Thymus (tissue), 11 donors: Measurements from ENCODE around the gene CDK16. TPM values are rescaled to one million over a fixed set of nuclear protein-coding genes. Genes with fewer than 3 reads are reported as not detected.

Source experiments
- DNase-seq, 9 donors: peaks; one replicate each; pipeline ENCODE4 v3.0.0-alpha.2; 2013; ENCODE audit warnings: low spot score in 9 of 9, low read depth in 6 of 9, missing footprints in 1 of 9
- H3K27ac ChIP-seq, 2 donors: one replicate each; pipeline ENCODE4 v1.5.1; 2013; ENCODE audit warnings: control low read depth in 1 of 2, low read depth in 1 of 2, low read length in 1 of 2, mild to moderate bottlenecking in 1 of 2, moderate library complexity in 1 of 2
- H3K27me3 ChIP-seq, 2 donors: one replicate each; pipeline ENCODE4 v1.5.1; 2013; ENCODE audit warnings: low read length in 1 of 2; ENCODE audit not compliant: control insufficient read depth in 2 of 2, insufficient read depth in 1 of 2
- H3K36me3 ChIP-seq, 2 donors: one replicate each; pipeline ENCODE4 v1.5.1; 2013; ENCODE audit warnings: low read length in 1 of 2, mild to moderate bottlenecking in 1 of 2, moderate library complexity in 1 of 2; ENCODE audit not compliant: control insufficient read depth in 2 of 2, insufficient read depth in 2 of 2
- H3K4me1 ChIP-seq, 2 donors: one replicate each; pipeline ENCODE4 v1.5.1; 2013; ENCODE audit warnings: low read length in 2 of 2; ENCODE audit not compliant: control insufficient read depth in 2 of 2, insufficient read depth in 2 of 2
- H3K4me3 ChIP-seq, 2 donors: one replicate each; pipeline ENCODE4 v1.5.1; 2013; ENCODE audit warnings: low read length in 2 of 2, control low read depth in 1 of 2, mild to moderate bottlenecking in 1 of 2
- H3K9me3 ChIP-seq, 2 donors: one replicate each; pipeline ENCODE4 v1.5.1; 2013; ENCODE audit warnings: low read length in 1 of 2, mild to moderate bottlenecking in 1 of 2; ENCODE audit not compliant: control insufficient read depth in 2 of 2, insufficient read depth in 1 of 2
- WGBS: extraction: QIAGEN DNeasy Blood & Tissue Kit; methylation state at CpG from one replicate; pipeline ENCODE4 v1.1.7; 2013; 5-methylcytosine and 5-hydroxymethylcytosine counted together
- polyA plus RNA-seq: library from polyadenylated mRNA; stranded (reverse); fragments of 200-250 nt; gene quantifications from one replicate; pipeline ENCODE4 v1.2.3, GENCODE V29; 2013
- total RNA-seq: library from RNA; stranded (reverse); fragments of 120-200 nt; gene quantifications from one replicate; pipeline ENCODE4 v1.2.4, GENCODE V29; 2013
- donor health status: healthy.

Gene CDK16
- total and polyA plus RNA-seq, 2 donors = 28.8 to 41.9 TPM

DNA sequence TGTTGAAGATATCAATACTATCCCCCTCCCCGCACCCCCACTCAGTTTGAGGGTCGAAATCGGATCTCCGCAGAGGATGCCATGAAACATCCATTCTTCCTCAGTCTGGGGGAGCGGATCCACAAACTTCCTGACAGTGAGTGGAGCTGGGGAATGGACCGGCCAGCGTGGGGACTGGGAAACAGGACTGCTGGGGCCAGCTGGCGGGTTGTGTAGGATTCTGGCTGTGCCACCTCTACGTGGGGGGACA is 8.8 kb downstream of the CDK16 start:
- Histone ChIP-seq H3K36me3 (peaks cover 59 to 63% of the 10 kb centered on the region in 2 donors), H3K4me1 (peaks cover 0 to 2% of the 10 kb centered on the region in 2 donors), H3K4me3 (no peak overlapping the region), H3K27ac (no peak overlapping the region), H3K9me3 (no peaks in the 10 kb centered on the region), H3K27me3 (no peaks in the 10 kb centered on the region)
- 97% methylated on average over 9 of the region's 9 CpGs for WGBS
- no peak for DNase-seq

DNA sequence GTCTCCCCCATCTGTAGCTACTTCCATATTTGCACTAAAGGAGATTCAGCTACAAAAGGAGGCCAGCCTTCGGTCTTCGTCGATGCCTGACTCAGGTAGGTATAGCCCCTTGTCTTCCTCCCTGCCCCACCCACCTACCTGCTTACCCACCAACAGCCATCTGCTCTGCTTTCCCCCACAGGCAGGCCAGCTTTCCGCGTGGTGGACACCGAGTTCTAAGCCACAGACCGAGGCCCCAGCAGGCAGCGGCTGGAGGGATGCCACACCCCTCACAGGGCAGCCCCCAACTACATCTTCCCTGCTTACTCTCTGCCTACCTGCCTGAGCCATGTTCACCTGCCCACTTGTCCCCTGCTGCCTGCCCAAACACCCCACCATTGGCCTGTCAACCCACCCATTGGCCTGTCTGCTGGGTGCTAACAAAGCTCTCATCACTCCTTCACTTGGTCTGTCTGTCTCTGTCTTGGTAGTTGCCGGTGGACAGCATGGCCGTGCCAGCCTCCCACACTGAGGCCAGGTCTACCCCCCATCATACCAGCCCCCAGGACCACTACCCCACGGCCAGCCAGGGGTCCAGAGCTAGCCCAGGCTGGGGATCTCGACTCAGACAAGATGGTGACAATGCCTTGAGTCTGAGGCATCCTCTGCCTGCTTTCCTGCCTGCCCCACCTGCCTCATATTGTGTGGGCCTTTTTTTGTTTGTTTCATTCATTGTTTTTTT is 10.2 kb downstream of the CDK16 start:
- Histone ChIP-seq H3K9me3 (peaks cover 0 to 3% of the 10 kb centered on the region in 2 donors), H3K27me3 (peaks cover 0 to 5% of the 10 kb centered on the region in 2 donors), H3K4me3 (no peak overlapping the region), H3K36me3 (peaks cover 49 to 54% of the 10 kb centered on the region in 2 donors), H3K4me1 (peaks cover 0 to 7% of the 10 kb centered on the region in 2 donors), H3K27ac (no peak overlapping the region)
- 98% methylated on average over 12 of the region's 12 CpGs for WGBS
- DNase-seq = no peak

DNA sequence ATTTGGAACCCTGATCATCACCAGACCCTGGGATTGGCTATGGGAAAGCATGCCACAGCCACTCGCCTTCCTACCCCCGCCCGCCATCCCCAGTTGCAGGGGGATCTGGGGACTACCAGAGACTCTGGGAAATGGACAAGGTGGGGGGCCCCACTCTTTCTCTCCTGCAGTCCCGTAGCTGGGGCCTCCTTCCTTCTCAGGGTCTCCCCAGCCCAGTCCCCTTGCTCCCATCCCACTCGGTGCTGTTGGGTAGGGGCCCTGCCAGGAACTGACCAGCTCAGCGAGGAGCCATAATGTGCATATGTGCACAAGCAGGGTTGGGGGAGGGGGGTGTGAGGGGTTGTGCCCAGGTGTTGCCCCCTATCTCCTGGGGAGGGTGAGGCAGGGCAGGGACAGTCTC is 10.9 kb downstream of the CDK16 start:
- H3K36me3 ChIP-seq = peaks cover 42 to 47% of the 10 kb centered on the region in 2 donors
- peaks cover 0 to 3% of the 10 kb centered on the region in 2 donors for H3K9me3 ChIP-seq
- DNase-seq = no peak
- 99% methylated on average over 6 of the region's 6 CpGs for WGBS
- peaks cover 0 to 7% of the 10 kb centered on the region in 2 donors for H3K4me1 ChIP-seq
- H3K4me3 ChIP-seq = no peak overlapping the region
- H3K27ac ChIP-seq = no peak overlapping the region
- peaks cover 0 to 6% of the 10 kb centered on the region in 2 donors for H3K27me3 ChIP-seq

DNA sequence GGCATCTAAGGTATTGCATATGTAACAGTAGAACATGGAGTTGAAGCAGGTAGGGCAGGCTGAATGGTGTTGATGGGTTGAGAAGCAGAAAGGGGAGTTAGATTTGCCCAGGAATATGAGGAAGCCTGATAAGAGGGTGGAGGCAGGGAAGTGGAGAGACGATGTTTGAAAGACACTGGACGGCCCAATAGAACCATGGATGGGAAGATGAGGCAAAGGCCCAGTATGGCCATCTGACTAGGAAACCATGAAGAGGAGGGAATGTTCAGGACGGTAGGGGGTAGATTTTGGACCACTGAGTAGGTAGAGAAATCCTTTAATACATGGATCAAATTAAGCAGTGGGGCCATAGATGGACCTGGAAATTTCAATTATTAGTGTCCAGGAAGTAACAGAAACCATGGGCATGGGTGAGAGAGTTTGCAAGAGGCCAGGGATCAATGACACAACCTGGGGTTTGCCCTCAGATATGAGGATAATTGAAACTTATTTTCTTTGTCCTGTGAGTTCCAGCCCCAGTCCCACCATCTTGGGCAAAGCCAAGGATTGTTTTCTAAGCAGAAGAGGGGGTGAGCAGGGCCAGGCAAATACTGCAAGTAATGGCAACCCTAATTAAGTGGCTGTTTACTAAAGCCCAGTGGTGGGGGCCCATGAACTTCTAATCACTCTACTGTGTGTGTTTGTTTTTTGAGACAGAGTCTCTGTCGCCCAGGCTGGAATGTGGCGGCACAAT is 11.8 kb downstream of the CDK16 start:
- no peak overlapping the region for H3K4me3 ChIP-seq
- peaks cover 0 to 3% of the 10 kb centered on the region in 2 donors for H3K9me3 ChIP-seq
- H3K27me3 ChIP-seq = peaks cover 0 to 6% of the 10 kb centered on the region in 2 donors
- no peak for DNase-seq
- no peak overlapping the region for H3K27ac ChIP-seq
- peaks cover 0 to 8% of the 10 kb centered on the region in 2 donors for H3K4me1 ChIP-seq
- WGBS = 99% methylated on average over 5 of the region's 5 CpGs
- peaks cover 33 to 38% of the 10 kb centered on the region in 2 donors for H3K36me3 ChIP-seq

DNA sequence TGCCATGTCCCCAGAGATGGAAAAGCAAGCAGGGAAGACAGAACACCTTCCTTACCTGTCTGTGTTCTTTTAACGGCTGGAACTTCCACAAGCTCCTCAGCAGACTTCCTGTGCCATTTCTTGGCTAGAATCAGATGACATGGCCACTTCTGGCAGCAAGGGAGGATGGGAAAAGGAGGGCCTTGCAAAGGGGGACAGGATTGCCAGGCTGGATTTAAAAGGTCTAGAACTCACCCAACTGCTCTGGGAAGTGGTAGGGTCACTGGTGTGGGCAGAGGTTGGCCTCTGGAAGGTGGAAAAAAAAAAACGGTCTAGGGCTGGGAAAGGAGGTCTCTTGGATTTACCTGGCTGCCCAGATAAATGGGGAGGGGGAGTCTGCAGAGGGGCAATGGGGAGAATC is 12.7 kb downstream of the CDK16 start:
- Histone ChIP-seq H3K36me3 (peaks cover 24 to 29% of the 10 kb centered on the region in 2 donors), H3K9me3 (peaks cover 0 to 3% of the 10 kb centered on the region in 2 donors), H3K4me3 (no peak overlapping the region), H3K27me3 (peaks cover 0 to 6% of the 10 kb centered on the region in 2 donors), H3K27ac (no peak overlapping the region), H3K4me1 (peaks cover 0 to 13% of the 10 kb centered on the region in 2 donors)
- DNase-seq = no peak
- WGBS = 89% methylated on average over 2 of the region's 2 CpGs

DNA sequence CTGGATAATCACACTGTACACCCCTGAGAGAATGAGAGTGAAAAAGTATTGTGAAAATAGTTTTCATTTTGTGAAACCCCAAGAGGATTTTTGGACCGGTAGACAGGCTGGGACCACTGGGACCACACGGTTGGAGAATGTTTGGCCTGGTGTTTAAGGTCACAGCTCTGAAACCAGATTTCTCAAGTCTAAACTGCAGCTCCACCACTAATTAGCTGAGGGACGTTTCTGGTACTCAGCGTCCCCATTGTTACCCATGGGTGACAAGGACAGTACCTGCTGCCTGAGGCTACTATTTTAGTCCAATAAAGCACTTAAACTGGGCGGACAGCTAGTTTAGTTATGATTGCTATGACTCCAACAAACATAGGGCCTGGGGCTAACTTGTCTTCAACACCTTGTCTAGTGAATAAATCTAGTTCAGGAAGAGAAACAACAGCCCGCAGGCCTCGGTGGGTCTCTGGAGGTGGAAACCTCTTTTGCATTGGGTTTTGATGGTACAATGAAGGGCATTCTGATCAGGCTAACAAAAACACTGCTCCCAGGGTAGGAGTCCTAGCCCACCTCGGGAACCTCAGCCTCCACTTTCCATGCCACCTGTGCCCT is 13.8 kb downstream of the CDK16 start:
- Histone ChIP-seq H3K36me3 (peaks cover 13 to 18% of the 10 kb centered on the region in 2 donors), H3K27me3 (peaks cover 0 to 8% of the 10 kb centered on the region in 2 donors), H3K4me1 (peaks cover 0 to 13% of the 10 kb centered on the region in 2 donors), H3K27ac (peak overlapping the region; percentile 99 to 100), H3K9me3 (peaks cover 0 to 3% of the 10 kb centered on the region in 2 donors), H3K4me3 (peak overlapping the region; percentile 78 to 90)
- WGBS = 71% methylated on average over 8 of the region's 8 CpGs
- no peak for DNase-seq

DNA sequence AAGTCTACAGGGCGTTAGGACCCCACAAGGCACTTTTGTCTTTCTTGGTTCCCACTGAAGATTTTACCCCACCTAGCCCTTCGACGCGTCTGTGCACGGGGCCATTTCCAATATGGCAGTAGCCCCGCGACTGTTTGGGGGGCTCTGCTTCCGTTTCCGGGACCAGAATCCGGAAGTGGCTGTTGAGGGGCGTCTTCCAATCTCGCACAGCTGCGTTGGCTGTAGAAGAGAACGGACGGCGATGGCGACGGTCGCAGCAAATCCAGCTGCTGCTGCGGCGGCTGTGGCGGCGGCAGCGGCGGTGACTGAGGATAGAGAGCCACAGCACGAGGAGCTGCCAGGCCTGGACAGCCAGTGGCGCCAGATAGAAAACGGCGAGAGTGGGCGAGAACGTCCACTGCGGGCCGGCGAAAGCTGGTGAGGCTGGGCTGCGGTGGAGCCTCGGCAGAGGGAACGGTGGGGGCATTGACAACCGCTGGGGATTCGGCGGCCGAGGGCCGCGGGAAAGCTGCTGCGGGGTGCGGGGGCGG is 14.4 kb downstream of the CDK16 start, which contains the start of gene USP11:
Gene USP11 (plus strand): TSS at position 207 of the 530 bp plus-strand sequence. CDS start 35 bp downstream, at position 242.
- H3K9me3 ChIP-seq = peaks cover 0 to 3% of the 10 kb centered on the region in 2 donors
- peak within 1 kb of the TSS; percentile 78 to 90 for H3K4me3 ChIP-seq
- H3K27ac ChIP-seq = peak within 1 kb of the TSS; percentile 99 to 100
- peaks cover 0 to 13% of the 10 kb centered on the region in 2 donors for H3K4me1 ChIP-seq
- H3K36me3 ChIP-seq = peaks cover 12 to 17% of the 10 kb centered on the region in 2 donors
- H3K27me3 ChIP-seq = peaks cover 0 to 8% of the 10 kb centered on the region in 2 donors
- DNase-seq = peak; percentile 43 to 88 (median 57)
- WGBS = under 1% methylated on average over 46 of the region's 46 CpGs

DNA sequence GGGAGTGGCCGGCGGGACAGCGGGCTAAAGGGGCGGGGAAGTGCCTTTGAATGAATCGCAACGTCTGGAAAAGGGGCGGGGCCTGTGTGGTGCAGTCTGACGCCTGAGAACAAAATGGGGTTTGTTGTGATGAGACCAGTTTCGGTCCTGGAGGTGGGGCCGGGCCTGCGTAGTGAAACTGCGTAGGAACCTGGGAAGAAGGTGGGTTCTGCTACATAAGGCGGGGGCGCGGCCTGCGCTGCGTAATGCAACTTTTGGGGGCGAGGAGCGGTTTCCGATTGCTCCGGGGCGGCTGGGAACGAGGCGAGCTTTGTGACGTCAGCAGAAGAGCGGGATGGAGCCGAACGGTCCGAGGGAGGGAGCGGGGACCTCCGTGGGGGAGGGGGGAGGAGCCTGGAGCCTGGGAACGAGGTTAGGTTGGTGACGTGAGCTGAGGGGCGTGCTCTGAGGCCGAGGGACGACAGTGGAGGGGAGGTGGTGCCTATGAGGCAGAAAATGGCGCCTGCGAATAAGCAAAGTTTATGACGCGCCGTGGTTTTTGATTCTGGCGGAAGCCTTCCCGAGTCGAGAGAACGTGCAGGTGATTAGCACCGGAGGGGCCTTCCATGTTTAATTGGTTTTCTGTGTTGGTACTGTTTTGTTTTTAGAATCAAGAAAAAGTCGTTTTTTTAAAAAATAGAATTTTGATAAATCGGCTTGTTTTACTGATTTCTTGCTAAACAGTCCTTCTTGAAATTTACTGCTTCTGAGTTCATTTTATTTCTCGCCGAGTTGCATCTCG is 15.0 kb downstream of the CDK16 start:
- peaks cover 0 to 3% of the 10 kb centered on the region in 2 donors for H3K9me3 ChIP-seq
- under 1% methylated on average over 51 of the region's 51 CpGs for WGBS

More for the DNA sequence above, 15.0 kb downstream of the CDK16 start:
- H3K36me3 ChIP-seq = peaks cover 10 to 12% of the 10 kb centered on the region in 2 donors
- H3K27me3 ChIP-seq = peaks cover 0 to 8% of the 10 kb centered on the region in 2 donors
- H3K27ac ChIP-seq = peak overlapping the region; percentile 99 to 100
- peak; percentile 69 to 97 (median 89) for DNase-seq
- H3K4me3 ChIP-seq = peak overlapping the region; percentile 78 to 90
- H3K4me1 ChIP-seq = peaks cover 0 to 13% of the 10 kb centered on the region in 2 donors
